KMS-11 (cell line): ENCODE data around the gene ADSS1.

ENCODE experiments used
- H2AFZ ChIP-seq: fragments of 200-600 bp; sonication (generic); 2 replicates; pipeline ENCODE4 v1.6.1; 2016; ENCODE audit warnings: antibody characterized with exemption, mixed run types, low read depth
- H3K27ac ChIP-seq: fragments of 200-600 bp; sonication (generic); 2 replicates; pipeline ENCODE4 v1.6.1; 2016; ENCODE audit warnings: mild to moderate bottlenecking, mixed run types
- H3K27me3 ChIP-seq: fragments of 200-600 bp; sonication (generic); 2 replicates; pipeline ENCODE4 v1.6.1; 2017; ENCODE audit warnings: mild to moderate bottlenecking, low read depth, mixed run types, moderate library complexity; ENCODE audit not compliant: insufficient read depth
- H3K36me3 ChIP-seq: fragments of 200-600 bp; sonication (generic); 2 replicates; pipeline ENCODE4 v1.6.1; 2017; ENCODE audit warnings: mild to moderate bottlenecking, mixed run types; ENCODE audit not compliant: insufficient read depth
- H3K4me1 ChIP-seq: fragments of 200-600 bp; sonication (generic); 2 replicates; pipeline ENCODE4 v1.6.1; 2016; ENCODE audit warnings: mild to moderate bottlenecking, low read depth, mixed run types; ENCODE audit not compliant: poor library complexity, severe bottlenecking
- H3K4me2 ChIP-seq: fragments of 200-600 bp; sonication (generic); 2 replicates; pipeline ENCODE4 v1.7.0; 2016; ENCODE audit warnings: mild to moderate bottlenecking, mixed run types
- H3K4me3 ChIP-seq: fragments of 200-600 bp; sonication (generic); IDR thresholded peaks from 2 replicates; pipeline ENCODE4 v1.6.1; 2017; ENCODE audit warnings: low read depth, low read length, mixed read lengths; ENCODE audit not compliant: insufficient read depth
- H3K79me2 ChIP-seq: fragments of 200-600 bp; sonication (generic); 2 replicates; pipeline ENCODE4 v1.6.1; 2016; ENCODE audit warnings: low read depth, mixed run types; ENCODE audit not compliant: insufficient read depth
- H3K9ac ChIP-seq: fragments of 200-600 bp; sonication (generic); 2 replicates; pipeline ENCODE4 v1.6.1; 2016; ENCODE audit warnings: mild to moderate bottlenecking, mixed run types
- H4K20me1 ChIP-seq: fragments of 200-600 bp; sonication (generic); 2 replicates; pipeline ENCODE4 v1.6.1; 2016; ENCODE audit warnings: mild to moderate bottlenecking, mixed run types; ENCODE audit not compliant: insufficient read depth
- CTCF ChIP-seq: fragments of 200-600 bp; sonication (generic); conservative IDR thresholded peaks from 2 replicates; pipeline ENCODE4 v1.6.1; 2017; ENCODE audit warnings: low read depth, mild to moderate bottlenecking, antibody characterized with exemption, low read length, moderate library complexity, mixed read lengths

The ADSS1 gene

GRCh38 chr14:104744484-104744883, 20.5 kb downstream of the ADSS1 start:
- Histone ChIP-seq H3K4me3 (no peak overlapping the region), H4K20me1 (no peaks in the 10 kb centered on the region), H3K79me2 (no peaks in the 10 kb centered on the region), H2AFZ (no peak overlapping the region), H3K27ac (no peak overlapping the region), H3K27me3 (peaks cover 28% of the 10 kb centered on the region), H3K4me1 (no peaks in the 10 kb centered on the region), H3K36me3 (no peaks in the 10 kb centered on the region), H3K9ac (no peak overlapping the region), H3K4me2 (no peak overlapping the region)
- TF ChIP-seq CTCF, result no peak

GRCh38 chr14:104745431-104745830, 21.4 kb downstream of the ADSS1 start:
- Histone ChIP-seq H3K36me3 (no peaks in the 10 kb centered on the region), H3K79me2 (no peaks in the 10 kb centered on the region), H3K27me3 (peaks cover 24% of the 10 kb centered on the region), H4K20me1 (no peaks in the 10 kb centered on the region), H3K27ac (no peak overlapping the region), H3K4me1 (no peaks in the 10 kb centered on the region), H2AFZ (no peak overlapping the region), H3K9ac (no peak overlapping the region), H3K4me3 (no peak overlapping the region), H3K4me2 (no peak overlapping the region)
- no peak for TF ChIP-seq CTCF

GRCh38 chr14:104746071-104746545, 22.1 kb downstream of the ADSS1 start:
- H3K27me3 ChIP-seq, result peaks cover 18% of the 10 kb centered on the region
- no peak overlapping the region for H2AFZ ChIP-seq
- no peaks in the 10 kb centered on the region for H4K20me1 ChIP-seq
- H3K4me1 ChIP-seq, result no peaks in the 10 kb centered on the region
- H3K4me3 ChIP-seq, result no peak overlapping the region
- H3K4me2 ChIP-seq, result no peak overlapping the region
- no peak for TF ChIP-seq CTCF
- no peak overlapping the region for H3K27ac ChIP-seq
- no peaks in the 10 kb centered on the region for H3K36me3 ChIP-seq
- H3K79me2 ChIP-seq, result no peaks in the 10 kb centered on the region
- no peak overlapping the region for H3K9ac ChIP-seq

- Histone ChIP-seq H4K20me1 (no peaks in the 10 kb centered on the region), H2AFZ (no peak overlapping the region), H3K9ac (no peak overlapping the region), H3K4me2 (no peak overlapping the region), H3K79me2 (no peaks in the 10 kb centered on the region), H3K4me1 (no peaks in the 10 kb centered on the region), H3K27me3 (peaks cover 13% of the 10 kb centered on the region), H3K4me3 (no peak overlapping the region), H3K27ac (no peak overlapping the region), H3K36me3 (no peaks in the 10 kb centered on the region)
- TF ChIP-seq CTCF, result no peak
Observed at GRCh38 chr14:104746934-104747481, 23.0 kb downstream of the ADSS1 start.
